HG02943 (cell line): ENCODE data around the gene LCT.
"Not testable (repeated sequence)": the region's sequence is repeated elsewhere in the genome, so short reads cannot be mapped to it uniquely, and the experiment has no call there.

Source experiments
- ATAC-seq: cut with Tn5 transposase; IDR thresholded peaks from one replicate; pipeline ENCODE4 v1.9.1; 2021; ENCODE audit warnings: mild to moderate bottlenecking, low read depth, moderate library complexity; ENCODE audit not compliant: unreplicated experiment

Gene LCT

DNA sequence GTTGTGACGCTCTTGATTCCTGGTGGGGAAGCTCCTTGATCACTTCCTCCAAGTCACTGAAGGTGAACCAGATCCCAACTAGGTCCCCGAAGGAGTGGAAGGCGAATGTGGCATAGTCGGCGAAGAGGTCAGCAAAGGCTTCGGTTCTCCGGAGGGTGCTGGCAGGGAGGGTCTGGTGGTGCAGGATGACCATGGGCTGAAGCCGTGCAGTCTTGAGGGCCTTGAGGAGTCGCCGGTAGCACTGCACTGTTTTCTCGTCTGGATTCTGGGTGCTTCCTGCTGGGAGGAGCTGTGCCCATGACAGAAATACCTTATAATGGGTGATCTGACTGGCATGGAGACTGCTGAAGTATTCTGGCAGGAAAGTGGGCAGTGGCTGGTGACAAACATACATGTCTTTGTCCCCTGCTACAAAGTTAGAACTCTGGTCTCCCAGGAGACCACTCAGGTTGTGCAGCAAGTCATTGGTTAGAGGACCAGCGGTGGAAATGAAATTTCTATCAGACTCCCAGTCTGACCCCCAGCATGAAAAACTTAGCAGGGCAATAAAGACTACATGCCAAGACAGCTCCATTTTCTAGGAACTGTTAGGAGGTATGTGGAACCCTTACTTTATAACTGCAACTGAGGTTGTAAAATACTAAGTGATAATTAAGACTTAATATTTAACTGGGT, at the start of gene LCT:
LCT (minus strand) TSS at position 589 of the 675 bp plus-strand sequence; CDS start at position 574, 15 bp downstream.
- ATAC-seq: no peak

DNA sequence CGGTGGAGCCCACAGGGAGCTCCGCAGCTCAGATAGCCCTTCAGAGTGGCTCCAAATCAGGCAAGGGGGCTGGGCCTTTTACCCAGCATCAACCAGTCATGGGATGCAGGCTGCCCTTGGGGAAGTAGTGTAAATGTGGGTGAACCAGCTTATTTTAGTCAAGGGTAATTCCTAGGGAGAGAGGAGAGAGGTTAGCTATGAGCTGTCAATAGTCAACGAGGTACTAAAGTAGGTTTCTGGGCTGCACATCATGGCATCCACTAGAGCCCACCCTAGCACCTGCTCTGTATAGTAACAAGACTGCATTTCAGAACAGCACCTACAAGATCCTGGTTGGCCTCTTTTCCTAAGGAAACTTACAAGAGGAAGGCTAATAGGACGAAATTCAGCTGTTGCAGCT, 48.7 kb upstream of the LCT start:
- no peak for ATAC-seq

DNA sequence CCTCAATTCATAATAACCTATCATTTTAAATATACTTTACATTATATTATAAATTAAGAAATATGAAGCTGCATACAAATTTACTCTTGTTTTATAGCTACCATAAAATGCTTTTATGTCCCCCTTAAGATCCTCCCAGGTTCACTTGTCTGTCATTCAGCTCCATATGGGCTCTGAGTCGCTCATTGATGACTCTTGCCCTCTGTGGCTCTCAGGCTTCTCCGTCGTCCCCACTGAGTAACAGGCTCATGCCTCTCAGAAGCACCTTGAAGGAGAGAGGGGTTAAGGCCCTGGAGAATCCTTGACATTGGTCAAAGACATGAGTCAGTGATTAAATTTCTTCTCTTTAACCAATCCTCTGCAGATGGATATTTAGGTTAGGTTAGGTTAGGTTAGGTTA, 45.4 kb upstream of the LCT start:
- ATAC-seq: no peak

DNA sequence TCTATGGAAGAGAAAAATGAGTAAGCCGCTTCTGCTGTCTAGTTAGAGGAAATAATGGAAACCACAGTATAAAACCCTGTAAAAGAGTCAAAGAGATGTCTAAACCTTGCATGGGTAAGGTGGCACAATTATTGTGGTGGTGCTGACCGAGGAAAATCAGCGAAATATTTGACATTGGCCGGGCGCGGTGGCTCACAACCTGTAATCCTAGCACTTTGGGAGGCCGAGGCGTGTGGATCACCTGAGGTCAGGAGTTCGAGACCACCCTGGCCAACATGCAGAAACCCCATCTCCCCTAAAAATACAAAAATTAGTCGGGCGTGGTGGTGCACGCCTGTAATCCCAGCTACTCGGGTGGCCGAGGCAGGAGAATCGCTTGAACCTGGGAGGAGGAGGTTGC, 39.8 kb upstream of the LCT start:
- ATAC-seq: not testable (repeated sequence)

DNA sequence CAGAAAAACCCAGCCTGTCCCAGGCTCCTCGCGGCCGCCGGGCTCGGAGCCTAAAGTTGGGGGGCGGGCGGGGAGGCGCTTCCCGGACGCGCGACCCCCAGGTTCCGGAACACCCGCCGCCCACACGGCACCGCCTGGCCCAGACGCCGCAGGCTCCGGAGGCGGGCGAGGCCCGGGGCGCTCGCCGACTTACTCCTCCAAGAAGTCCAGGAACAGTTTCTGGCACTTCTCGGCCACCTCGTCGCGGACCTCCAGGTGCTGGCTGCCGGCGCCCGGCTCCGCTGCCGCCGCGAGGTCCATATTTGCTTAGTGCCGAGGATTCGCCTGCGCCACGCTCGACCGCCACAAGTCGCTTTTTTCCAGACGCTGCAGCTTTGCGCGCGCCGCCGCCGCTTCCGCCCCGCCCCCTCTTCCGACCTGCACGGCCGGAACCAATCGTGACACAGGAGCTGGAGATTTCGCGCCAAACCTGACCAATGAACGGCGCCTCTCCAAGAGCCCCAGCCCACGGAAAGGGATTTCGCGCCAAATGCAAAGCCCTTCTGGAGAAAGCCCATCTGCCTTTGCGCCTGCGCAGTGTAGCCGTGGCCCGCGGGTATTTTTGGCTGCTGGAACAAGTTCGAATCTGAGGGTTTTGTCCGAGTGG, 39.2 kb upstream of the LCT start, which contains the start of gene MCM6:
MCM6 (minus strand) TSS at position 378 of the 646 bp plus-strand sequence; CDS start at position 300, 78 bp downstream.
- peak; percentile 95 for ATAC-seq

DNA sequence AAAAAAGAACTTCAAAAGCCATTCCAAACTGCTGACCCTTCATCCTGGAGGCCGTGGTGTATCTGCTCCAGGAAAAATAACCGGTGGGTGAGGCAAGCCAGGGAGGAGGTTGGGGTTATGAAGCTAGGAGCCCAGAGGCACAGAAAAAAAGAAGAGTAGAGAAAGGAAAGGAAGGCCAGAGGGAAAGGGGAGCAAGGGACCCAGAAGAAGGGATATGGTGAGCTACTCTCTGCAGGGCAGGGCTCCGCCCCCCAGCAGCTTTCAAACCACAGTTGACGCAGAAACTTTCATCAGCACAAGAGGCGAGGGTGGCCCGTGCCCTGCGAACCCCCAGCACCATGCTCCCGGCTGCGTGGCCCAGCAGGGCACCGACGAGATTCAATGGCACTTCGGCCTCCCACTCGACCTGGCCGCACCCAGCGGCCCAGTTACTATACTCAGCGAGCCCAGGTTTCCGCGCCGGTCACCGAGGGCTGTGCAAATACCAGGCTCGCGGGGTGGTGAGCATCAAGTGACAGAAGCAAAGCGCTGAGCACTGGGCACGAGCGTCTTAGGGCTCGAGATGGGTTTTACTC, 38.6 kb upstream of the LCT start:
- peak; percentile 65 for ATAC-seq

DNA sequence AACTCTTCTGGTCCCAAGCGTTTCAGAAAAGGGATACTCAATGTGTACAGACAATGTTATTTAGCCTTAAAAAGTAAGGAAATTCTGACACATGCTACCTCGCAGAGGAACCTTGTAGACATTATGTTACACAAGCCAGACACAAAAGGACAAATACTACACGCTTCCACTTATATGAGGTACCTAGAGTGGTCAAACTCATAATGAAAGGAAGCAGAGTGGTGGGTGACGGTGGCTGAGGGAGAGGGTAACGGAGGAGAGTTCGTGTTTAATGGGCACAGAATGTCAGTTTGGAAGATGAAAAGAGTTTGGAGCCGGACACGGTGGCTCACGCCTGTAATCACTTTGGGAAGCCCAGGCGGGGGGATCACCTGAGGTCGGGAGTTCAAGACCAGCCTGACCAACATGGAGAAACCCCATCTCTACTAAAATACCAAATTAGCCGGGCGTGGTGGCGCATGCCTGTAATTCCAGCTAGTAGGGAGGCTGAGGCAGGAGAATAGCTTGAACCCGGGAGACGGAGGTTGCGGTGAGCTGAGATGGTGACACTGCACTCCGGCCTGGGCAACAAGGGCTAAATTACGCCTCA, 37.9 kb upstream of the LCT start:
- no peak for ATAC-seq

DNA sequence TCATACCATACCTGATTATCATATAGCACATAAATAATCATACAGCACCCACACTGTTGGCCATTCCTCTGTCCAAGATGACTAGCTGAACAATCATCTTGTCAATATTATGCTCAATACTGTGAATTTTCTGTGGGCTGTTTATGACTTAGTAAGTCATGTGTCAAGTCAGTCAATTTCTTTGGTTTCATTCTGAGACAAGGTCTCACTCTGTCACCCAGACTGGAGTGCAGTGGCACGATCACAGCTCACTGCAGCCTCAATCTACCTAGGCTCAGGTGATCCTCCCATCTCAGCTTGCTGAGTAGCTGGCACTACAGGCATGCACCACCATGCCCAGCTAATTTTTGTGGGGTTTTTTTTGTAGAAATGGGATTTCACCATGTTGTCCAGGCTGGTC, 33.6 kb upstream of the LCT start:
- ATAC-seq: no peak

DNA sequence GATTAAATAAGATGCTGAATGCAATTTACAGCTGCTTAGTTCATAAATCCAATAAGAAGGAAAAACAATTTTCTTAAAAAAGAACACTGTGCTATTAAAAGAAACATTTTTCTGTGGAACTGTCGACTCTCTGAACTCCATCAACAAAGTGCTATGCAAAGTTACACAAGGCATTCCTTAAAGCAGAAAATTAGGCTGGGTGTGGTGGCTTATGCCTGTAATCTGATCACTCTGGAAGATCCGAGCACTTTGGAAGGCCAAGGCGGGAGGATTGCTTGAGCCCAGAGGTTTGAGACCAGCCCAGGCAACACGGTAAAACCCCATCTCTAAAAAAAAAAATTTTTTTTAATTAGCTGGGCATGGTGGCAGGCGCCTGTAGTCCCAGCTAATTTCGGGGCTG, 26.2 kb upstream of the LCT start:
- no peak for ATAC-seq

DNA sequence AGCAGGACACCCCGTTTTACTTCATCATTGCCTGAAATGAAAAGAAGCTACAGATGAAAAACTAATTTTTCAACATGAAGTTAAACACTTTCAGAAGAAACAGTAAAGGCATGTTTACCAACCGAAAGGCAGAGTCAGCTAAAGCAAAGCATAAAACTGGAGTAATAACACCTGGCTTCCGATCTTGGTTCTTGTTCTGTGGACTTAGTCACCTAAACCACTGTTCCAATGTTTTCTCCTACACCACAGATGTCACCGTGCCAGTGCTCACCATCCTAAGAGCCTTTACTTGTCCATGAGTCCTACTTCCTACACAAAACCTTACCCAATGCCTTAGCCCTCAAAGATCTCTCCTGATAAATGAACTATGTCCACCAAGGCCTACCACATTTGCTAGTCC, 25.7 kb upstream of the LCT start:
- no peak for ATAC-seq

DNA sequence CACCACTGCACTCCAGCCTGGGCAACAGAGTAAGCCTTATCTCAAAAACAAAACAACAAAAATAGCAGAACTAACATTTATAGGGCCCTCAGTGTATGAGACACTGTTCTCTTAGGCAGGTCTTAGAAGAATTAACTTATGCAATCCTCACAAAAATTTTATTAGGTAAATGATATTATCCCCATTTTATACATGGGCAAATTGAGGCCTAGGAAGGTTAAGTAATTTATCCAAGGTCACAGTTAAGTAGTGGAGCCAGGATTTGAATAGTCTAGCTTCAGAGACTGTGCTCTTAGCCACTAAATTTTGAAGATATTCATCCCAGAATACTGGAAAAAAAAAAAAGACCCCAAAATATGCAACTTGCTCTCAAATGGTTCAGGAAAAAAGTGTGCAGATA, 16.4 kb upstream of the LCT start:
- ATAC-seq: no peak

DNA sequence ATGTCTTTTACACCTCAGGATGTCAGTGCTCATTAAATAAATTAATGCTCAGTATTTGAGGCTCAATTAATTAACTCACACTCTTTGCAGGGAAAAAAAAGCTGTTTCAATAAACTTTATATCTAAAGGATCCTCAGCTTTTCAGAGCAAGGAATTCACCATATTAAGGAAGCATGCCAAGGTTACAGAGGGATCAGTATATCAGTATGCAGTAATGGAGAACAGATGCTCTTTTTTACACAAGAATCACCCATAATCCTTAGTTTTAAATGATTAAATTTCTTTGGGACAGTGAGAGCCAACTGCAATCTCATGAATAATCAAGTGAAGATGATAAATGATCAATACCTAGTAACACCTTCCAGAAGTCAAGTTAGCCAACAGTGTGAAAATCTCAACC, 14.9 kb upstream of the LCT start:
- ATAC-seq: no peak

DNA sequence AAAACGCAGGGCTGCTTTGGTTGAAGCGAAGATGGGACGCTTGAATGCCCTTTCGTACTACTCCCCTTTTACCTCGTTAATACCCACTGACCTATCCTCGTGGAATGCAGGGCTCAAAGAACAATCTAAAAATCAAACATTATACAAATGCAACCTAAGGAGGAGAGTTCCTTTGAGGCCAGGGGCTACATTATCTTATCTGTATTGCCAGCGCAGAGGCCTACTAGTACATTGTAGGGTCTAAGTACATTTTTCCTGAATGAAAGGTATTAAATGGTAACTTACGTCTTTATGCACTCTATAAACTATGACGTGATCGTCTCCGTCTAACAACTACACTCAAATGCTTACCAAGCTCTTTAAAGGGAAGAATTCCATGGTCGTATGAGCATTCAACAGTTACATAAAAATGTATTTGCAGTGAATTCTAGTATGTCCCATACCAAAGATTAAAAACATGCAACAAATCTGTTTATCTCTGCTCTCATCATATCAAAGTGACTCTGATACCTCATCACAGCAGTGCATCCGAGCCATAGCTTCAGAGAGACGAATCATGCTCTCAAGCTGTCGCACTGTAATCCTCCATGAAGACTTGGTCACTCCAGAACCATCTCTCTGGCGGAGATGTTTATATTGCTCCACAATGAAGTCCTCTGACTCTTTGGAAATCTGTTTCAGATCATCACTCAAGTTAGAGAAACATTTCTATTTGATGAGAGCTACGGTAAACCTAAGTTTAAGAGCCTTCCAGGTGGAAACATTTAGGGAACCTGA, 14.1 kb upstream of the LCT start:
- no peak for ATAC-seq

DNA sequence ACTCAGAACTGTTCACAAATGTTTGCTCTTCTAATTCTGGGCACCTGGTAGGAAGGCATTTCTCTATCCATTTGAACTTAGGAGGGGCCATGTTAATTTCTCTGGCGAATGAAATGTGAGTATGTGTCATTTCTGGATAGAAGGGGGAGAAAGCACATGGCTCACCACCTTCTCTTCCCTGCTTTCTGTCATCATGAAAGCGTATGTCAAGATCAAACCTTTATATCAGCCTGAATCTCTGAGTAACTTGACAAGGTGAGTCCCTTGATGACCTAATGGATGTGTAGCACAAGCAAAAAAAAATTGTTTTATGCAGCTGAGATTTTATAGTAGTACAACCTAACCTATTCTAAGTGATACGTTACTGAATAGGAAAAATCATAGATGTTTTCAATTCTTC, 12.1 kb upstream of the LCT start:
- ATAC-seq: no peak

DNA sequence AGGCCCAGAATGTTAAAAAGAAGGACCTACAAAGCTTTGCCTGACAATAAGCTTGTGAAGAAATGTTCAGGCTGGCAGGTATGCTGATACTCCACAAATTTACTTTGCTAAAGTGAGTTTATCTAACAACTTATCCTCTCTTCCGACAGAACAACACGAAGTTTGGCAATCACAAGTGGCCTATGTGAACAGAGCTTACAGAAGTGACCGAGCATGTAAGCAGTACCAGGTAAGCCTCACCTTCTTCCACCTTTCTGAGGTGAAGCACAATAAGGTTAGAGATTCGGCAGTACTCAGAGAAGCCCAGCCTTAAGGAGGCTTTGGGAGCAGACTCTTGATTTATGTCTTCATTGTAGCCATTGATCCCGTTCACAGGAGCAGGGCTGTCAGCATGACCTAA, 9.0 kb upstream of the LCT start:
- no peak for ATAC-seq

DNA sequence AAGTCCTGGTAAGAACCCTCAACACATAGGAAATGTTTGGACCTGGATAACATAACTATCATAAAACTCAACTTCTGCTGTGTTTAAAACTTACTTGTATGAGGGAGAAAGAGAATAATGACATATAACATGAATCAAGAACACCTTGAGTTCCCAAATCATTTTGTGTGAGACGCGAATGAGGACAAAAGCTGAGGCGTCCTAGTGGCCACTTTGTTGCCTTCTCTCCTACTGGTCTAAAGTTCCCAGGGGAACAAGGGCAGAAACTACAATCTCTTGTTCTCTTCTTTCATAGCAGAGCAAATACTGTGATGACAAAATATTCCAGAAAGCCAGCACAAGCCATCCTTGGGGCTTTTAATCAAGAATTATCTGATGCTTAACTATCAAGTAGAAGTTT, 8.3 kb upstream of the LCT start:
- ATAC-seq: no peak

DNA sequence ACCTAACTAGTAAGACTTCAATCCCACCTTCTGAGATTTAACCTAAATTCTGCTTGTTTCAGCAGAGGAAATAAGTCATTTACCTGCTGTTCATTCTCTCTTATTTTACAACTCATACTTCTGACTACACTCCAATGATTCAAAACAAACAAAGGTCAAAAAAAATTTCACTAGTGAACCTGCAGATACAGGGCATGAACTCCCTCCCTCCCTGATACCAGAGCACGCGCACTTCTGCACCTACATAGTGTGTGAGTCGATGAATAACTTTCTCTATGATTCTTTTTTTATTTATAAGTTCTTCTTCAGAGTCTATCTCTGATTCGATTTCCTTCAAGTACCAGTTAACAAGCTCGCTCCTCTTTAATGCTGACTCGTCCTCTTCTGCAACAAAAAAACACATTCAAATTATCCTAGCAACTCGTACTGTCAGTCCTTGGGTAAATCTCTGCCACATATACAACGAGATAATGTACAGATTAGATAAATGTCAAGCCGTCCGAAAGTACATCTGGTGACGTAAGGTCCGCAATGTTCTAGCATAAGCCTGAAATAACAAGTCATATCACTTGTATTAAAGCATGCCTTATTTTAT, 7.4 kb upstream of the LCT start:
- ATAC-seq: no peak

DNA sequence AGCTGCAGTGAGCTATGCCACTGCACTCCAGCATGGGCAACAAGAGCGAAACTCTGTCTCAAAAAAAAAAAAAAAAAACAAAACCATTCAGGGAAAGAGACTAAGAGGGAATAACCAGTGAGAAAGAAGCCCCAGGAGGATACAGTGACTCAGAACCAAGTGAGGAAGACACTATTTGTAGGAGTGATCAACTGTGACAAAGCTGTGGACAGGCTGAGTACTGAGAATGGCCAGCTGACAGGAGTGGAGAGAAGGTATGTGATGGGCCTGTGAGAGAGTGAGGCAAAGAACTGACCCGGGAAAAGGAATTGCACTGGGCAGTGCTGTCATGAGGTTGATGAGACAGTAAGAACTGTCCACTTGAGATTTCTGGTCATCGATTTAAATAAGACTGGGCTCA, 6.7 kb upstream of the LCT start:
- ATAC-seq: no peak

DNA sequence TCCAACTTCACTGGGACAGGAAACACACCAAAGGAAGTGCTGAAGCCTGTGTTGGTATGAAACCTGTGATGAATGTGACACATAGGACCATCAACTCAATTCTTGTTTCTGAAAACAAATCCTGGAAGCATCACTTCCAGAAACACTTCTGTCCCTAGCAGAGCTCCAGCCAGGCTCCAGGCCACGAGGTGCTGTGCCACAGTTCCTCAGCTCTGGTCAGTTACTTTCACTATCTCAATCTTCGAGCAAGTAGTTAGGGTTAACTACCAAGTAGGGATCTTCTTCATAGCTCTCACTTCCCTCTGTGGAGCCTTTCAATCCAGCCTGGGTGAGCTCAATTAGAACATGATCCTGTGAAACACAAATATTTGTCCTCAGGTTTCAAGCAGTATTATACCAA, 3.6 kb upstream of the LCT start:
- ATAC-seq: no peak

DNA sequence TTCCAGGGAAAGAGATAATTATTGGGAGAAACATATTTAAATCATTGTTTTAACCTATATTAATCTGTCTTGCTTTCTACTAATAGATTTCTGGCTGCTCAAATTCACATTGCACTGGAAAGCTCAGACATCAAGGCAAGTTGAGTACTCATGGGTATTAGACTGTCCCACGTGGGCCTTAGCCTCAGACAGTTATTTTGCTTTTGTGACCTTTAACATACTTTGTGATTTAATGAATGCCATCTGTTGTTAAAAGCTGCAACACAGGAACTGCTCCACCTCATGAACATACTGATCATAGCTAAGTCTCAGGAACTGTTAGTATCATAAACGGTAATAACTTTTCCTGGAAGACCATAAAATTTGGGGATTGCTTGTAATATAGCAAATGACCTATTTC, 2.7 kb upstream of the LCT start:
- no peak for ATAC-seq

DNA sequence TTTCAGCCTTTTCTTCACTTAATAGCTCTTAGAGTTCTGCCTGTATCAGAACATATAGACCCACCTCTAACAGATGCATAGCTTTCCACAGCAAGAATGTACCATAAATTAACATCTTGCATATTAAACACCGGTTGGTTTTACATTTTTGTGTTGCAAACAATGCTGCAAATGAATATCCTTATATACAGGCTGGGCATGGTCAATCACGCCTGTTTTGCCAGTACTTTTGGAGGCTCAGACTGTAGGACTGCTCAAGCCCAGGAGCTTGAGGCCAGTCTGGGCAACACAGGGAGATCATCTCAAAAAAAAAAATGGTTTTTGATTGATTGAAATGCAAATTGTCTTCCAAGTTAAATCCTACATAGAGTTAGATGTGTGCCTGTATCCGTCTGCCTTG, 1.5 kb upstream of the LCT start:
- ATAC-seq: no peak
